GM12864 (cell line): ENCODE results near the gene WLS.

ENCODE experiments used
- DNase-seq: peaks from one replicate; pipeline ENCODE4 v3.0.0-alpha.2; 2011; ENCODE audit warnings: low read depth
- H3K4me3 ChIP-seq: 2 replicates; pipeline ENCODE4 v1.5.1; 2011; ENCODE audit warnings: mild to moderate bottlenecking, low read depth, low read length, control low read depth
- TF ChIP-seq, protein P1 (sequence below): IDR thresholded peaks from 2 replicates; pipeline ENCODE4 v1.5.1; 2011; ENCODE audit warnings: low read depth, mild to moderate bottlenecking, moderate library complexity, low read length, control low read depth, inconsistent platforms; ENCODE audit errors: missing control alignments

The WLS gene

DNA sequence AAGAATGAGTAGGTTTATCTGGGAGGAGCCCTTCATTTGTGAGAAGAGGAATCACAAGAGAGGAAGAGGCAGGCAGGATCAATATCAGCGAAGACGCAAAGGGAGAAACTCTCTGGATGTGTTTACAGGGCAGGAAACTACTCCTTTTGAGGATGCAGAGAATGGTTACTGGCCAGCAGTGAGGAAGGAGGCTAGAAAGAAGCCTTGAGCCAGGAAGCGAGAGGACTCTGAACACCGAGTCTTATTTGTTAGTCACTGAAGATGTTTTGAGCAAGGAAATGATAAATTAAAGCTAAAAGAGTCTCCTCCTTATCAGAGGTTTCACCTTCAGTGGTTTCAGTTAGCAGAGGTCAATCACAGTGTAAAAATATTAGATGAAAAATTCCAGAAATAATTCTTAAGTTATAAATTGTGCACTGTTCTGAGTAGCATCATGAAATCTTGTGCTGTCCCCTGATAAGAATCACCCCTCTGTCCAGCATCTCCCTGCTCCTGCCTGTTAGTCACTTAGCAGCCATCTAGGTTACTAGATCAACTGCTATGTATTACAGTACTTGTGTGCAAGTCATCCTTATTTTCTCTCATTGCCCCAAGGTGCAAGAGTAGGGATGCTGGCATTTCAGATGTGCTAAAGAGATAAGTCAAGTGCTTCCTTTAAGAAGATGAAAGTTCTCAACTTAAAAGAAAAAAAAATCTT, 43.5 kb downstream of the WLS start:
- no peak overlapping the region for H3K4me3 ChIP-seq
- TF ChIP-seq, protein P1, sequence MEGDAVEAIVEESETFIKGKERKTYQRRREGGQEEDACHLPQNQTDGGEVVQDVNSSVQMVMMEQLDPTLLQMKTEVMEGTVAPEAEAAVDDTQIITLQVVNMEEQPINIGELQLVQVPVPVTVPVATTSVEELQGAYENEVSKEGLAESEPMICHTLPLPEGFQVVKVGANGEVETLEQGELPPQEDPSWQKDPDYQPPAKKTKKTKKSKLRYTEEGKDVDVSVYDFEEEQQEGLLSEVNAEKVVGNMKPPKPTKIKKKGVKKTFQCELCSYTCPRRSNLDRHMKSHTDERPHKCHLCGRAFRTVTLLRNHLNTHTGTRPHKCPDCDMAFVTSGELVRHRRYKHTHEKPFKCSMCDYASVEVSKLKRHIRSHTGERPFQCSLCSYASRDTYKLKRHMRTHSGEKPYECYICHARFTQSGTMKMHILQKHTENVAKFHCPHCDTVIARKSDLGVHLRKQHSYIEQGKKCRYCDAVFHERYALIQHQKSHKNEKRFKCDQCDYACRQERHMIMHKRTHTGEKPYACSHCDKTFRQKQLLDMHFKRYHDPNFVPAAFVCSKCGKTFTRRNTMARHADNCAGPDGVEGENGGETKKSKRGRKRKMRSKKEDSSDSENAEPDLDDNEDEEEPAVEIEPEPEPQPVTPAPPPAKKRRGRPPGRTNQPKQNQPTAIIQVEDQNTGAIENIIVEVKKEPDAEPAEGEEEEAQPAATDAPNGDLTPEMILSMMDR = no peak
- no peak for DNase-seq

- no peak overlapping the region for H3K4me3 ChIP-seq
- no peak for DNase-seq
- TF ChIP-seq, protein P1 = no peak
Measured at GRCh38 chr1:68188060-68188538, 44.2 kb downstream of the WLS start.

DNA sequence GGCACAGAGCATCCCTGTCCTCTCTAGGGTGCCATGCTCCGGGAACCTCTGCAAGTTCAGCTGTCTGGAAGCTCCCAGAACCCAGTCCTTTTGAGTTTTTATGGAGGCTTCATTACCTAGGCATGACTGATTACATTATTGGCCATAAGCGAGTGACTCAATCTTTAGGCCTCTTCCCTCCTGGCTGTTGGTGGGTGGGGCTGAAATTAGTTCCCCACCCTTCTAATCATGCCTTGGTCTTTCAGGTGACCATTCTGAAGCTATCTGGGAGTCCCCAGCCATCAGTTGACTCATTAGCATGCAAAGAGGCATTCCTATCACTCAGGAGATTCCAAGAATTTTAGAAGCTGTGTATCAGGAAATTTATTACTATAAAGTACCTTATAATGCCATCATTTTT, 46.6 kb downstream of the WLS start:
- no peak overlapping the region for H3K4me3 ChIP-seq
- no peak for DNase-seq
- TF ChIP-seq, protein P1 = no peak

DNA sequence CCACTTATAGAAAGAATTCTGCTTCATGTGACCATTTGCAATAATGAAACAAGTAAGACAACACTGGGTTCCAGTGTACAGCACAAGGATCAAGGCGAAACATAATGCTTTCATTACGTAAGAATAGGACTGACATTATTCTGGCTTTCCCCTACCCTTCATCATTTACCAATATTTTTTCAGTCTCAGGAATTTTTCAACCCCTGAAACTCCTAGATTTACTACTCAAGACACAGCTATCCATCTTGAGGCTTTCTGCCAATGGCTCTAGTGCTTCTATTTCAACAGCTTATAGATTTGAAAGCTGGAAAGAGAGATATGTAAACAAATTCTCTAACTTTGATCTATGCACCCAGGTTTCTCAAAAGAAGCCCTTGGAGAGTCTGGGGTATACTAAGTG, 48.4 kb downstream of the WLS start:
- TF ChIP-seq, protein P1 = no peak
- H3K4me3 ChIP-seq = no peak overlapping the region
- DNase-seq = no peak

GRCh38 chr1:68181165-68181556, 51.2 kb downstream of the WLS start:
- no peak for DNase-seq
- TF ChIP-seq, protein P1 = no peak
- no peak overlapping the region for H3K4me3 ChIP-seq

GRCh38 chr1:68180441-68181164, 51.7 kb downstream of the WLS start:
- TF ChIP-seq, protein P1 = no peak
- H3K4me3 ChIP-seq = no peak overlapping the region
- DNase-seq = peak; percentile 8
